Heart left ventricle (tissue), 16 donors: ENCODE measurements around the gene FAM32A. TPM values are rescaled to one million over a fixed set of nuclear protein-coding genes. Genes with fewer than 3 reads are reported as not detected.

Experiments used
- ATAC-seq, 4 donors: fragments of 200-7000 bp; cut with Tn5 transposase; one replicate each; pipeline ENCODE4 v1.9.1; 2020 to 2022; ENCODE audit warnings: moderate library complexity in 4 of 4, mild to moderate bottlenecking in 3 of 4, moderate number of reproducible peaks in 1 of 4
- DNase-seq, 5 donors: peaks; one replicate each; pipeline ENCODE4 v3.0.0-alpha.2; 2020
- H3K27ac ChIP-seq, 12 donors: fragments of 200-600 bp; sonication (generic) in 4 of 12; one replicate each; pipeline versions ENCODE4 v1.5.0 to v1.8.0; 2016 to 2022; ENCODE audit warnings: mild to moderate bottlenecking in 2 of 12
- H3K27me3 ChIP-seq, 9 donors: fragments of 200-600 bp; sonication (generic) in 2 of 9; one replicate each; pipeline versions ENCODE4 v1.5.1 to v1.8.0; 2016 to 2022; ENCODE audit warnings: mild to moderate bottlenecking in 3 of 9
- H3K36me3 ChIP-seq, 9 donors: fragments of 200-600 bp; sonication (generic) in 2 of 9; one replicate each; pipeline versions ENCODE4 v1.5.0 to v1.8.0; 2018 to 2022; ENCODE audit warnings: mild to moderate bottlenecking in 2 of 9
- H3K4me1 ChIP-seq, 12 donors: fragments of 200-600 bp; sonication (generic) in 4 of 12; one replicate each; pipeline versions ENCODE4 v1.5.0 to v1.8.0; 2016 to 2022; ENCODE audit warnings: mild to moderate bottlenecking in 3 of 12
- H3K4me3 ChIP-seq, 12 donors: fragments of 200-600 bp; sonication (generic) in 4 of 12; one replicate each; pipeline versions ENCODE4 v1.5.0 to v1.8.0; 2017 to 2022; ENCODE audit warnings: mild to moderate bottlenecking in 9 of 12, moderate library complexity in 4 of 12
- H3K9me3 ChIP-seq, 12 donors: fragments of 200-600 bp; sonication (generic) in 4 of 12; one replicate each; pipeline versions ENCODE4 v1.5.0 to v1.8.0; 2016 to 2022; ENCODE audit warnings: mild to moderate bottlenecking in 1 of 12
- POLR2A ChIP-seq, 2 donors: fragments of 450-650 bp; IDR thresholded peaks; one replicate each; pipeline ENCODE4 v1.6.1; 2017; ENCODE audit warnings: antibody characterized with exemption in 2 of 2, mild to moderate bottlenecking in 2 of 2, moderate library complexity in 2 of 2
- WGBS, 4 donors: extraction: QIAGEN DNeasy Blood & Tissue Kit in 2 of 4; methylation state at CpG; one replicate each; pipeline versions ENCODE4 v1.1.5 to v1.1.7; 2013 to 2018; 5-methylcytosine and 5-hydroxymethylcytosine counted together
- intact Hi-C, 10 donors: fragments of 100-400 bp; cut with DNase I; formaldehyde crosslinking; loops; one replicate each; pipeline versions ENCODE4 v1.11.1 to v1.14.2; 2022
- polyA plus RNA-seq, 2 donors: library from polyadenylated mRNA; stranded (reverse); fragments of 200-250 nt; gene quantifications; one replicate each; pipeline ENCODE4 v1.2.3, GENCODE V29; 2013
- total RNA-seq, 9 donors: library from RNA; depleted of rRNA in 2 of 9; stranded (reverse); fragments of >200 nt in 2 of 9; fragmentation: NEBNext Ultra II Directional in 3 of 9; extraction: Animal tissue kit (Norgen Biotek cat#: 25700) in 3 of 9; gene quantifications; one replicate each; pipeline versions ENCODE4 v1.1.0 to v1.2.4, GENCODE V29; 2016 to 2023
- TF ChIP-seq, protein P1 (sequence below), 12 donors: fragments of 200-600 bp; sonication (generic) in 4 of 12; IDR thresholded peaks; one replicate each; pipeline versions ENCODE4 v1.5.0 to v1.8.0; 2018 to 2022; ENCODE audit warnings: antibody characterized with exemption in 12 of 12, mild to moderate bottlenecking in 5 of 12
- donor health status: ischemic (EF 13 %, LVEDD 7.1; RV severe dilation, severe dysfunction).
- donor health status: healthy with polysubstance abuse.
- donor health status: DM: no; HTN: yes; CAD: no.
- donor health status: DM: no; HTN: no; CAD: no.
- donor health status: ischemic (EF 25% LVEDD 6.9; RV normal size, moderate dysfunction).
- donor health status: ischemic (EF 25% LVEDD 5.7; RV mildly dilated, moderate dysfunction).
- donor health status: healthy.
- donor health status: DM: yes; HTN: yes; CAD: no.
- donor health status: ischemic (EF 35%, LVEDD 5.7; RV mildly dilated, moderate dysfunction).
- donor health status: nonischemic (EF 11% LVEDD 7.7; RV severe dilation, severe dysfunction).
- donor health status: DM: yes; HTN: yes; CAD: no.
- donor health status: PGD.
- donor health status: ischemic (EF 29% LVEDD 5.4; RV normal size, mild dysfunction).
- donor health status: nonischemic (EF 23%, LVEDD 6.1; RV moderate dilation, normal function).

Gene FAM32A
- total and polyA plus RNA-seq, 11 donors: 32.0 to 94.5 (median 37.5) TPM

DNA sequence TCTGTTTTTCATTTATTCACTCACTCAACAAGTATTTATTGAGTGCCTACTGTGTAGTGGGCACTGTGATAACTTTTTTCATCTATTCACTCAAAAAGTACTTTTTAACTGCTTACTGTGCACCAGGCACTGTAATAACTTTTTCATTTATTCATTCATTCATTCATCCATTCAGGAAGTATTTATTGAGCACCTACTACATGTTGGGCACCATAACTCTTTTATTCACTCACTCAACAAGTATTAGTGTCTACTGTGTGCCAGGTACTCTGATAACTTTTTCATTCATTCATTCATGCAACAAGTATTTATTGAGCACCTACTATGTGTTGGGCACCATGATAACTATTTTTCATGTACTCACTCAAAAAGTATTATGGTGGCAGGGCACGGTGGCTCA, 18.8 kb upstream of the FAM32A start:
- intact Hi-C loops: no loop called here
- Histone ChIP-seq H3K4me1 (no peaks in the 10 kb centered on the region), H3K27me3 (peaks cover 0 to 4% (median 0%) of the 10 kb centered on the region in 9 donors), H3K27ac (no peak overlapping the region), H3K9me3 (no peaks in the 10 kb centered on the region), H3K4me3 (no peak overlapping the region), H3K36me3 (no peaks in the 10 kb centered on the region)
- no peak for DNase-seq
- no peak for TF ChIP-seq POLR2A (IDR thresholded peaks at IDR 0.05)
- TF ChIP-seq, protein P1, sequence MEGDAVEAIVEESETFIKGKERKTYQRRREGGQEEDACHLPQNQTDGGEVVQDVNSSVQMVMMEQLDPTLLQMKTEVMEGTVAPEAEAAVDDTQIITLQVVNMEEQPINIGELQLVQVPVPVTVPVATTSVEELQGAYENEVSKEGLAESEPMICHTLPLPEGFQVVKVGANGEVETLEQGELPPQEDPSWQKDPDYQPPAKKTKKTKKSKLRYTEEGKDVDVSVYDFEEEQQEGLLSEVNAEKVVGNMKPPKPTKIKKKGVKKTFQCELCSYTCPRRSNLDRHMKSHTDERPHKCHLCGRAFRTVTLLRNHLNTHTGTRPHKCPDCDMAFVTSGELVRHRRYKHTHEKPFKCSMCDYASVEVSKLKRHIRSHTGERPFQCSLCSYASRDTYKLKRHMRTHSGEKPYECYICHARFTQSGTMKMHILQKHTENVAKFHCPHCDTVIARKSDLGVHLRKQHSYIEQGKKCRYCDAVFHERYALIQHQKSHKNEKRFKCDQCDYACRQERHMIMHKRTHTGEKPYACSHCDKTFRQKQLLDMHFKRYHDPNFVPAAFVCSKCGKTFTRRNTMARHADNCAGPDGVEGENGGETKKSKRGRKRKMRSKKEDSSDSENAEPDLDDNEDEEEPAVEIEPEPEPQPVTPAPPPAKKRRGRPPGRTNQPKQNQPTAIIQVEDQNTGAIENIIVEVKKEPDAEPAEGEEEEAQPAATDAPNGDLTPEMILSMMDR (IDR thresholded peaks at IDR 0.05): no peak
- WGBS, 4 donors: 88 to 96% (median 93%) methylated on average over 1 of the region's 1 CpG
- ATAC-seq: no peak

DNA sequence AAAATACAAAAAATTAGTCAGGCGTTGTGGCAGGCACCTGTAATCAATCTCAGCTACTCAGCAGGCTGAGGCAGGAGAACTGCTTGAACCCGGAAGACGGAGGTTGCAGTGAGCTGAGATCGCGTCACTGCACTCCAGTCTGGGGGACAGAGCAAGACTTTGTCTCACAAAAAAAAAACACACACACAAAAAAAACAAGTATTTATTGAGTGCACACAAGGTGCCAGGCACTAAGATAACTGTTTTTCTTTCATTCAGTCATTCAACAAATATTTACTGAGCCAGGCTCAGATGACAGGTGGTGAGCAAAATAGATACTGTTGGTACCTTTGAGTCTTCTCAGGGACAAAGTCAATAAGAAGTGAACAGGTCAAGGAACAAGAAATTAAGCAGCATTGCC, 18.2 kb upstream of the FAM32A start:
- Histone ChIP-seq H3K4me3 (no peak overlapping the region), H3K27ac (no peak overlapping the region), H3K27me3 (peaks cover 0 to 4% (median 0%) of the 10 kb centered on the region in 9 donors), H3K4me1 (no peaks in the 10 kb centered on the region), H3K36me3 (no peaks in the 10 kb centered on the region), H3K9me3 (no peaks in the 10 kb centered on the region)
- intact Hi-C loops: no loop called here
- TF ChIP-seq POLR2A (IDR thresholded peaks at IDR 0.05): no peak
- TF ChIP-seq, protein P1 (IDR thresholded peaks at IDR 0.05): no peak
- DNase-seq (no peak), ATAC-seq (no peak)
- WGBS, 4 donors: 90 to 94% (median 93%) methylated on average over 5 of the region's 5 CpGs

DNA sequence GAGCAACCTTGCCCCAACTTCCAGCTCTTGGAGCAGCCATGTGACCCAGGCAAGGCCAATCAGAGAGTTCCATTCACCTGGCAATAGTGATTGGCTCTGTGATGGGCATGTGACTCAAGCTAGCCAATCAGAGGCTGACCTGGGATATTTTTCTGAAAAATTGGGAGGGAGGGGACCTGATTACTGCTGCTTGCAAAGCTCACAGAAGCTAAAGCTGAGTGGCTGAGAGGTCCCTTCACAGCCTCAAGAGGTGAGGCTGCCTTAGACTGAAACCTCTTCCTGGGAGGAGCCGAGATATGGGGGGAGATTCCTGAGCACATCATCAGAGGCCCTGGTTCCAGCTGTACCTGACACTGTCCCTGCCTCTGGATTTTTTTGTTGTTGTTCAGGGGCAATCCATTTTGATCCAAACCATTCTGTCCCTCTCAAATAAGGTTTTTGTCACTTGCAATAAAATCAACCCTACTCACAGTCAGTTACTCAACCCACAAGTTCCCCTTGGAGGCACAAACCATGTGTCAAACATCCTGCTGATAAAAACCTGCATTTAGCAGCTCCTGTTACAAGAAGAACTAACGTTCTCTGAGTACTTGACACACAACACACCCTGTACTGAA, 16.6 kb upstream of the FAM32A start:
- no peak for DNase-seq
- Histone ChIP-seq H3K9me3 (no peaks in the 10 kb centered on the region), H3K36me3 (no peaks in the 10 kb centered on the region), H3K27me3 (peaks cover 0 to 4% (median 0%) of the 10 kb centered on the region in 9 donors), H3K27ac (no peak overlapping the region), H3K4me1 (no peaks in the 10 kb centered on the region), H3K4me3 (no peak overlapping the region)
- ATAC-seq: no peak
- intact Hi-C loops: no loop called here
- WGBS, 4 donors: 39 to 56% (median 44%) methylated on average over 2 of the region's 2 CpGs
- TF ChIP-seq POLR2A (IDR thresholded peaks at IDR 0.05): no peak
- TF ChIP-seq, protein P1 (IDR thresholded peaks at IDR 0.05): no peak

DNA sequence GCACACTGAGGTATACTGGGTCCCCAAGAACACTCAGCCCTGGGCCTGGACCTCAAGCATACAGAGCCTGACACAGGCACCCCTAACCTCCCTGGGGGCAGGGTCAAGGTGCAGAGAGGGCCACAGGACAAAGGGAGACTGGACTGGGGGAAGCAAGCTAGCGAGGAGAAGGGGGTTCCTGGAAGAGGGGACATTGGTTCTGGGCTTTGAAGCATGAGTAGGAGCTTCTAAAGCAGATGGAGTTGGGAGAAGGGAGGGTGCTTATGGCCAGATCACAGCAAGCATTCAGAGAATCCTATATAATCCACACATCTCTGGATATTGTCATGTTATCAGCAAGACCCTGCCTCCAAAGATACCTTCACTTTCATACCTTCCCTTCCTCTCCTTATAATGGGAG, 15.1 kb upstream of the FAM32A start:
- 66 to 73% (median 70%) methylated on average over 1 of the region's 1 CpG for WGBS, 4 donors
- H3K4me3 ChIP-seq: no peak overlapping the region
- no peak for ATAC-seq
- intact Hi-C loops: no loop called here
- no peak for TF ChIP-seq POLR2A (IDR thresholded peaks at IDR 0.05)
- TF ChIP-seq, protein P1 (IDR thresholded peaks at IDR 0.05): no peak
- no peaks in the 10 kb centered on the region for H3K4me1 ChIP-seq
- no peak for DNase-seq
- no peaks in the 10 kb centered on the region for H3K36me3 ChIP-seq
- no peak overlapping the region for H3K27ac ChIP-seq
- H3K9me3 ChIP-seq: peaks cover 0 to 3% (median 0%) of the 10 kb centered on the region in 12 donors
- H3K27me3 ChIP-seq: peaks cover 0 to 7% (median 0%) of the 10 kb centered on the region in 9 donors
